ENCODE measurements around the gene MEGF11.

MEGF11 gene

DNA sequence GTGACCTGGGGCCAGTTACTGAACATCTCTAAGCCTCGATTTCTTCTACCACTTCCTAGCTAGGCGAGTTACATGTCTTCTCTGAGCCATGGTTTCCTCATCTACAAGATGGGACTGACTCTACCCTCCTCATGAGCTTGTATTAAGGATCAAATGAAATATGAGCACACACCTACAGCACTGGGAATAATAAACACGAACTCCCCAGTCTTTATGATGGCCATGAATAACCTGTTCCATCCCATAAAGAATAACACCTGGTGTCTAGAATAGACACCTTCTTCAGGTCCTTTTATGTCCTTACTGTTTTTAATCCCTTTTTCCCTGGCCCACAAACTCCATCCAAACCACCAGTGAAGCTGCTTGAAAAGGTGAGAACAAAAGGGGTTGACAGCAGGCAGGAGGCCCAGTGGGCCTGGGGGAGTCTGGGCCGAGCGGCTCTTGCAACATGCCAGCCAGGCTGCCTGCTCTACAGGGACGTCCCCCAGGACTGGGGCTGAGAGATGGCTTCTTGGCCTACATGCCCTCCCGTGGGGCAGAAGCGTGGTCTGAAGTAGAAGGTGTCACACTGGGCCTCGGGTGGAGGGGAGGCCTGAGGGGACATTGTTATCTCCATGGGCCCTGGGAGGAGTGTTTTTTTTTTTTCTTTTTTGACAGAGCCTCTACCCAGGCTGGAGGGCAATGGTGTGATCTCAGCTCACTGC, 206.1 kb downstream of the MEGF11 start:
- FAIRE-seq: no peak

DNA sequence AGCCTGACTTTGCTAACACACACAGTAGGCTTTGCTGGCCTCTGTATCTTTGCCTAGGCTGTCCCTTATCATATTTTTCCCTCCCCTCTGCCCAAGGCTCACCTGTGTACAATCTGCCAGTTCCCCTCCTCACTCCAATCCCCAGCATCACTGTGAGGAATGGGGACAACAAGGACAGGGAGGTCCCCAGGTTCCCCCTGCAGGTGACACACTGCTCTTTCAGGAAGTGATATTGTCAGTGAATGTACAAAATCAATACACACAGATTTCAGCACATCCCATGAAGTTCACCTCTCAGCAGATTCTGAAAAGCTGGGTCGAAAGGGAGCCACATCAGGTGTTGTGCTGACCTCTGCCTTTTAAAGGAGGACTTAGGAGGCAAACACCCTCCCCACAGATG, 206.8 kb downstream of the MEGF11 start:
- FAIRE-seq: no peak

DNA sequence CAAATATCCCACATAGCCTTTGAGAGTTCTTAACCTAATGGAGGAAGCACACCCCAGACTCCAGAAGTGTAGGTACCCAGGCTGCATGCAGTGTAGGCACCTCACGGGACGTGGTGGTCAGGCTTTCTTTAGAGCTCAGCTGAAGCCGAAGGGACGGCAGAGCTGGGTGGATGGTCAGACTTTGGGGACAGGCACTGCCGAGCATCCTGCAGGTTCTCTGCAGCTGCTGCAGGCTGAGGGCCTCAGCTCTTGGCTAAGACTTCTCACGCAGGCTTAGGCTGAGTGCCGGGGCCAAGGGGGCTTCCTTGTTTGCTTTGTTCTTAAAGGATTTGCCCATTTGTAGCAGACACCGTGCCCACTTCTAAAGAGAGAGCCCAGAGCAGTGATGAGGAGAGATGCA, 207.2 kb downstream of the MEGF11 start:
- FAIRE-seq: no peak

DNA sequence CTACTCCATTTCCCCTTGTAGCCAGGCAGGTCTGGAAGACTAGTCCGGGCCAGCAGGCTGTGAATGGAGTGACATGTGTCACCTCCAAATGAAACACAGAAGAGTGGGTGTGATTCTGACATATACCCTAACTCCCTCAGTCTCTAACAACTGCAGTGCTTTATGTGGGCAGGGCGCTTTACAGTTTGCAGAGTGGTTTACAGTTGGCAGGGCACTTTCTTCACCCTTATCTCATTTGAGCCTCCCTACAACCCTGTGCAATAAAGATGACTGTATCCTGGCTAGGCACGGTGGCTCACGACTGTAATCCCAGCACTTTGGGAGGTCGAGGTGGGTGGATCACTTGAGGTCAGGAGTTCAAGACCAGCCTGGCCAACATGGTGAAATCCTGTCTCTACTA, 208.0 kb downstream of the MEGF11 start:
- no peak for FAIRE-seq

DNA sequence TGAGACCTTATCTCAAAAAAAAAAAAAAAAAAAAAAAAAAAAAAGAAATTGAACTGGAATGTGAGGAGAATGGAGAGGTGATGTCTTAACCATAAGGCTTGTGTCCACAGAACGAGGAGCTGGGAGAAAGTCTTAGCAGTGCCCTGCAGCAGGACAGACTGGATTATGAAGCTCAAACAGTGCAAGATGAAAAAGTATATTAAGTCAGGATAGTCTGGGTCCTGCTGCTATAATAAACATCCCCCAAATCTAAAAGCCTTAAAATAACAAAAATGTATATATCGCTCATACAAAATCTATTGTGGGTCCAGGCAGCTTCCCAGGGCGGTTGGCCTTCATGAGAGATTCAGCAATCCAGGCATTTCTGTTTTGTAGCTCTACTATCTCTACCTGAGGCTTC, 208.7 kb downstream of the MEGF11 start:
- no peak for FAIRE-seq

DNA sequence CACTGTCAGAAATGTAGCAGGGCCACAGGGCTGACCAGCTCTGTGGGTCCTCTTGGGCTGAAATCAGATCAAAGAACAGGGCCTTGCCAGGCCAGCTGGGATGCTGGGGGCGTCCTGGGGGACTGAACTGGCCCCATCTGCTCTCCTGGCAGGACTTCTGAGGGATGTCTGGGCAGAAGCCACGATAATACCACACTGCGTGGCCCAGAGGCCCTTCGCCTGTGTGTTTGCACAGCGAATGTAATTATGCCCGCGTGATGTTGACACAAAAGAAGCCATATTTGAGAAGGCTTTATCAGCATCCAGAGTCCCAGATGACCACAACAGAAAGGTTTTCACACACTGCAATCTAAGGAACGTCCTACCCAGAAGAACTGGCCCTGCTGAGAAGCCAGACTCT, 210.3 kb downstream of the MEGF11 start:
- FAIRE-seq: no peak

DNA sequence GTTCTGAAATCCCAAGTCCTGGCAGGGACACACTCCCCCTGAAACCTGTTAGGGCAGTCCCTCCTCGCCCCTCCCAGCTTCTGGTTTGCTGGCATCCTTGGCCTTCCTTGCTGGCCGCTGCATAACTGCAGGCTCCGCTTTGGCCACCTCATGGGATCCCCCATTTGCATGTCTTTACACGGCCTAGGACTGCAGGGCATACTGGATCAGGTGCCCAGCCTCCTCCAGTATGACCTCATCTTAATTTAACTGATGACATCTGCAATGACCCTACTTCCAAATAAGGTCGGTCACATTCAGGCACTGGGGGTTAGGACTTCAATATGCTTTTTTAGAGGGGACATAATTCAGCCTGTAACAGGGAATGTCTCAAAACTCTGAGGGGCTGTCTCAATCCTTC, 210.9 kb downstream of the MEGF11 start:
- FAIRE-seq: no peak

DNA sequence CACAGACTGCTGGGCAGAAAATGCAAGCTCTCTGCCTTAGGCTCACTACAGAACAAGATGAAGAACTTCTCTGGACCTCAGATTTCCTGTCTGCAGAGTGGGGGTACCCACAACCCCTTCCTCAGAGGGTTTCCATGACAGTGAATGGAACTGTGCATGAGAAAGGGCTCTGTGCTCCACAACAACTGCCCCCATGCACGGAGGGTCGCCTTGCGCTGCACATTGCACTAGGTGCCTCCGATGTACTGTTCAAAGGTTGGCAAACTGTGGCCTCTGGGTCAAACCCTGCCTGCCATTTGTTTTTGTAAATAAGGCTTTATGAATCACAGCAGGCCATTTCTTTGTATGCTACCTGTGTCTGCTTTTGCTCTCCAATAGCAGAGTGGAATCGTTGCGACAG, 212.3 kb downstream of the MEGF11 start:
- no peak for FAIRE-seq

DNA sequence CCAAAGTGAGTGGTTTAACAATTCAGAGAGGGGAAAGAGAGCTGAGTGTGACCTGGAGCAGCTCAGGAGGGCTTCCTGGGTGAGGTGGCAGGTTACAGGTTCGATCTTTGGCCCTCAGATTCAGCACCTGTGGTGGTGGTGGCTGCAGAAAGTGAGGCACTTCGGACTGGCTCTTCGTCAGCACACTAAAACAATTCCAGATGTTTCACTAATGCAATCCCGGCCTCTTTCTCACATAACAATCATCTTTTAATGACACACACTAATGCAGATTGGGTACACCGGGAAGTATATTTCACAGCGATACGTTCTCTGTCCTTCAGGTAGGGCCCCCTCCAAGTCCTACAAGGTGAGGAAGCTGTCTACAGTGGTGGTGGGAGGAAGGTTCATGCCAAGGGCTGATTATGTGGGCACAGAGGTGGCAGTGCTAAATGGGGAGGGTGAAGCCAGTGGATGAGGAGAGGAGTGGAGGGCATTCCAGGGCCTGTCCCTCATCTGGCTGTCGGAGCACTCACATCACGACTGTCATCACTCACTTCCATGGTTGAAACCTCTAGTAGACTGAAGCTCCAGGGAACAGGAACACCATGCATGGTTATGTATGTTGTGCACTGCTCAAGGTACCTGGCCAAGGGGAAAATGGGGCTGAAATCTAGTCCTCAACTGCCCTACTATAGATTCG, 213.2 kb downstream of the MEGF11 start:
- FAIRE-seq: no peak

DNA sequence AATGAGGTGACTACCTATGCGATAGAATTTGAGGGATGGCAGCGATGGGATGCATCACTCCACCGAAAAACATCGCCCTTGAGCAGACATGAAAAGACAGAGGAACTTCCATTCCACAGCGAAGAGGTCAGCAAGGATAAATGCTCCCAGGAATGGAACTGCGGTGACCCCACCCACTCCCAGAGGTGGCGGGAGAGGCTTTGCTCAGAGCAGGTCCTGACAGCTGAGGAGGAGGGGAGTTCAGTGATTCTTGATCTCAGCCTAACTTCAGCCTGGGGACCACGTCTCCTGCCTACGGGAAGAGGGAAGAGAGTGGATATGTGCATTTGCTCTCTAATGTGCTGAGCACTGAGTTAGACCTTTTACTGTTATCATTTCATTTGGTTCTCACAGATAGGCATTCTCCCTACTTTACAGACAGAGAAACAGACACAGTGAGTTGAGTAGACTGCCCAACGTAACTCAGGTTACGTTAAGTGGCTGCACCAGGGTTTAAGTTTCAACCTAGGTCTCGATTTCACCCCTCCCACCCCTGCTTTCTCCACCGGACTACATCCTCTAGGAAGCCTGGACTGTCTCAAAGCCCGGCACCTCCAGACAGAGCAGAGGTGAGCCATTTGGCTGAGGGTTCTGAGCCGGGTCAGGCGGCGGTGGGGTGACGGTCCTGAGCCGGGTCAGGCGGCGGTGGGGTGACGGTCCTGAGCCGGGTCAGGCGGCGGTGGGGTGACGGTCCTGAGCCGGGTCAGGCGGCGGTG, 214.3 kb downstream of the MEGF11 start:
- FAIRE-seq: no peak

DNA sequence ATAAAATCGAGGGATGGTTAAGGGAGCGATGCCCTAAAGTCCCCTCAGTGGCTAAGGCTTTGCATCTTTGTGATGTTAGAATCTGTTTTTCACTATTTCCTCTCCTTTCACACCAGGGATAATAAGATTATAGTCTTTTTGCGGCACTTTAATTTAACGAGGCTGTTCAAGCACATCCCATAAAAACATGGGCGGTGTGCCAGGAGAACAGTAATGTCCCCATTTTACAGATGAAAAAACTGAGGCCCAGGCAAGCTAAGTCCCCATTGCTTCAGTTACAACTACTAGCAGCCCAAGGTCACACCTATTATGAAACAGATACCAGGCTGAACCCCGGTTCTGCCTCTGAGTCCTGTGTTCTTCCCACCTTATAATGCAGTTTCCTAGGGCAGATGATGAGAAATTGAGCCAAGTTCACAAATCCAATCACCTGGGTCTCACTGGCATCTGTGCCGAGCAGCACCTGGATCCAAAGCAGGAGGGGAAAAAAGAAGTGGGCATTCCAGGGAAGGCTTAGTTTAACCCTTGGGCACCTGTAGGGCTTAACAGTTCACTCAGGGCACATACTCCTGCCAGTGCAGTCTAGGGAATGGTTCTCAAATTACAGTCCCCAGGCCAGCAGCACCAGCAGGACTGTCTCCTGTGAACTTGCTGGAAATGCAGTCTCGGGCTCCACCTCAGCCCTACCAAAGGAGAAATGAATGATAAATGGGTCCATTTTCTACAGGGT, 215.0 kb downstream of the MEGF11 start:
- FAIRE-seq: no peak

DNA sequence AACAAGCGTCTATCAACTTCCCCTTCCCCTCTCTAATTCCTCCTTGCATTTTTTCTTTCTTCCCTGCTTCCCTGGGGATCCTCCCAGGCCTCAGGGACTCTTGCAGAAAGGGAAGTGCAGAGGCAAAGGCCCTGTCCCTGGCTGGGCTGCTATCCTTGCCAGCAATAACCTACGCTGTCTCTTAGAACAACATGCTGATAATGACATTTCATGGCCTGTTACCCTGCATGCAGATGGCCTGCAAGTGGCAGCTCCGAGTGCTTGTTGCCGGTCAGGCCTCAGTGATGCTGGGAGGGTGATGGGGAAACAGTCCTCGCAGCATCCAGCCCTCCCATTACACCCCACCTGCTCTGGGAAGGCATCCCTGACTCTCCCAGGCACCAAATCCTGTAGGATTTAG, 216.7 kb downstream of the MEGF11 start:
- FAIRE-seq: no peak

DNA sequence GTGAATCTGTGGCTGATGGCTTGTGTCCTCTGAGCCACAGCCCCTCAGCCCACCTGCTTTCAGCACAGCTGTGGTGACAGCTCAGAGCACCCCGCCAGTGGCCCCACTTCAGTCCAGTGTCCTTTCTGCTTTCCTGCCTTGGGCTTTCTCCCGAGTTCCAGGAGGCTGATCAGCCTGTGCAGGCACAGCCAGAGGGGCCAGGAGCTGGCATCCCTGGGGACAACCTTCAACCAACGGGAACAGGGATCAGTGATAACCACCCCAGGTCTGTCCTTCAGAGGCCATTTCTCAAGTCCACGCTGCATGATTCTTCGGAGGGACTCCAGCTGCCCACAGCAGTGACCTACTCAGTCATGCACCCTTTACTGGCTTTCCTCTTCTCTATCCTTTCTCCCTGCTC, 217.6 kb downstream of the MEGF11 start:
- FAIRE-seq: no peak

DNA sequence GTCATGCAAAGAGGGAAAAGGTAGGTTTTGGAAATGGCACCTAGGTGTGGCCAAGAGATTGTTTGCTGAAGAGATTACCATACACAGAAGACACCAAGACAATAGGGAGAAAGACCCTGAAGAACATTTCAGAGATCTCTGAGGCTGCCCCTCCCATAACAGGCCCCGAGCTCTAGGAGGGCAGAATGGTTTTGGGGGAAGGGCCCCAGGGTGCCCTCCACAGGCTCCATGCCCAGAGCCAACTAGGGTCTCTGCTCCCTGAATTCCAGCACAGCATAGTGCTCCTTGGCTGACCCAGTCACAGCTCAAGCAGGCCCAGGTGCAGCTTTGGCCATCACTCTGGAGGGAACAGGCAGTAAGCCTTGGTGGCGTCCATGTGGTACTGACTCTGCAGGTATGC, 220.4 kb downstream of the MEGF11 start:
- FAIRE-seq: no peak

DNA sequence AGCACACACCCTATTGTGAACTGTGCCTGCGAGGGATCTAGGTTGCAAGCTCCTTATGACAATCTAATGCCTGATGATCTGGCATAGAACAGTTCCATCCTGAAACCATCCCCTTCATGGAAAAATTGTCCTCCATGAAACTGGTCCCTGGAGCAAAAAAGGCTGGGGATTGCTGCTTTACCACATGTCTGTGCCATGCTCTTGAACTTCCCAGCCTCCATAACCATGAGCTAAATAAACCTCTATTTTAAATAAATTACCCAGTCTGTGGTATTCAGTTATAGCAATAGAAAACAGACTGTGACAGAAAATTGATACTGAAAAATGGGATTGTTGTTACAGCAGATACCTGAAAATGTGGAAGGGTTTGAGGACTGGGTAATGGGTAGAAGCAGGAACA, 221.5 kb downstream of the MEGF11 start:
- FAIRE-seq: no peak

DNA sequence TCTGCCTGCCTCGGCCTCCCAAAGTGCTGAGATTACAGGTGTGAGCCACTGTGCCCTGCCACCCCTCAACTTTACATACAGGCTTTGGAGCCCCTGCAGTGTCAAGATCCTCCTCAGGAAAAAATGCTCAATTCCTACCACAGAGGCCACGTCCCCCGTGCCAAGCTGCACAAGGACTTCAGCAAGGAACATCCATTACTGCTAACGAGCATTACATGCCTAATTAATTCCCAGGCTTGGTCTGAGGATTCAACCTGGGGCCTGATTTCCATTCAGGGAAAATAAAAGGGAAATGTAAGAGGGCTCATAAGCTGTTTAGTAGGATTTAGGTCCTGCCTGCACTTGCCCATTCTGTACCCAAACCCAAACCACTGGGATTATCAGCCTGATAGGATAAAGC, 222.9 kb downstream of the MEGF11 start:
- no peak for FAIRE-seq

DNA sequence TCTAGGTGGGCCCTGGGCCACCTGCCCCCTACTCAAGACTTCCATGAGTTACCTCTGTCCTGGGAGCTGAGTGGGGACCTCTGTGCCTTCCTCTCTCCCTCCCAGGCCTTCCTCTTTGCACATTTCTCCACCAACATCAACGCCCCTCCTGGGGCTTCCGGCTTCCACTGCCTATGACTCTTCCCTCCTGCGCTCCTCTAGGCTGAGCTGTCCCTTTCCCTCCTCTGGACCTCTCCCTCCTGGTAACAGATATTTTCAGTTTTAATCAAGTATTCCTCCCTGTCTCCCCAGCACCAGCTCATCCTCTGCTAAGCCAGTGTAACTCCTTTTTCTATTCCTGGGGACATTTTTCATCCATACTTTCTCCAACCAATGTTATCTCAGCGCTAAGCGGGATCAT, 223.9 kb downstream of the MEGF11 start:
- FAIRE-seq: no peak

DNA sequence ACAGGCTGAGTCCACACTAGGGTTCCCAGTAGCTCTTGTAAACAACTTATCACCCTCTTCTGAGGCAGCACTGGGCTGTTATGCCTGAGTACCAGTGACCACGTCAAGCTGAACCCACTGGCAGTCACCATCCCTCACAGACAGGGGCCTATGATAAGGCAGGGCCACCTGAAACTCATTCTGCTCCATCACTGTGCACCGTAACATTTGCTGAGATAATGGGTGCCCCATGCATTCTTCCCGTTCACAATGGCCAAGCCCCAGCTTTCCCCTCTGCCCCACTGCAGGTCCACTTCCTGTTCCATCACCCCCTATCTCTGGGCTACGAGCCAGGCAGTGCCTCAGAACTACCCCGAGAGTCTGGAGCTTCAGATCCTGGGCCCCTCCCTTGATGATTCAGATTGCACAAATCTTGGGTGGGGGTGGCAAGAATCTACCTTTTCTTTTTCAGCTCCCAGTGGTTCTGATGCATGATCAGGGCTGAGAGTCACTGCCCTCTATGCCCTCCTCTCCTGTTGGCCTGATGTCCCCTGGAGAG, 226.2 kb downstream of the MEGF11 start:
- no peak for FAIRE-seq

DNA sequence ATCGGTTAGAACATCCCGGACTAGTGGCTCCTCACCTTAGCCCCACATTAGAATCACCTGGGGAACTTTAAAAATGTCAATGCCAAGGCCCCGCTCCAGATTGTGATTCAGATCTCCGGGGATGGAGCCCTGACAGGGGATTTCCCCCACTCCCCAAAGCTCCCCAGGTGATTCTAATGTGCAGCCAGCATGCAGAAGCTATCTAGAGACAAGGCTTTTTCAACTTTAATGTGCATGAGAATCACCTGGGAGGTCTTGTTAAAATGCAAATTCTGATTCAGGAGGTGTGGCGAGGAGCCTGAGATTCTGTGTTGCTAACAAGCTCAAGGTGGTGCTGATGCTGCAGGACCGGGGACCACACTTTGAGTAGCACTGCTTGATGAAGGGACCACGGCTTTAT, 227.6 kb downstream of the MEGF11 start:
- FAIRE-seq: no peak

DNA sequence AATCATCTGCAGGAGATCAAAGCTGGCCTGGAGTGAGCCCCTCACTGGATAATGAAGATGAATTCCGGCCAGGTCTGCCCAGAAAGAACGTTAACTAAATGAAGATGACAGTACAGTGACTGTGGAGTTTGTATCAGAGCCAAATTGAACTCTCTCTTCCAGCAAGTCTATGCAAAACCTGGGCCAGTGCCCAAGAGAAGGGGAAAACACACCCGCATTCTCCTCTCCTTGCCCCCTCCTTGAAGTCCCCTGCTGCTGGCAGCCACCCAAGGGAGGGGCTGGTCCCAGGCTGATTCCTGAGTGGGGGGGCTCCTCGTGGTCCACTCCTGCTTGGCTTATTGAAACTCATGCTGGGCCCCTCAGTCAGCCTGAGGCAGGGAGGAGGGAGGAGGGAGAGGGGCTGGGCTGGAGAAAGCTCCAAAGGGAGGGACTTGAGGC, 228.5 kb downstream of the MEGF11 start:
- FAIRE-seq: no peak

DNA sequence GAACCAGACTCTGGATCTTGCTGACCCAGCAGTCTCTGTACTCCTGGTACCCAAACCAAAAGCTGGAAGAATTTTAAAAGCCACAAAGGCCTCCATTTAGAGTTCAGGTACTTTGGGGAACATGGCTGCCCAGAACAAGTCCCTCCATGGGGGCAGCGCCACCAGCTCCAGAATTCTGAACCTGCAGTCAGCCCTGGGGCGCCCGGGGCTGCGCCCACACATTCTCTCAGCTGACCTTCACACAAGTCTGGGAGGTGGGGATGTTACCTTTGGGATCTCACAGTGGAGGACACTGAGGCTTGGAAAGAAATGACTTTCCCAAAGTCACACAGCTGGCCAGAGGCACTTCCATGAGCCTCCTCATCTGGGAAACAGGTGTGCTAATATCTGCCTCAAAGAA, 229.4 kb downstream of the MEGF11 start:
- FAIRE-seq: no peak

DNA sequence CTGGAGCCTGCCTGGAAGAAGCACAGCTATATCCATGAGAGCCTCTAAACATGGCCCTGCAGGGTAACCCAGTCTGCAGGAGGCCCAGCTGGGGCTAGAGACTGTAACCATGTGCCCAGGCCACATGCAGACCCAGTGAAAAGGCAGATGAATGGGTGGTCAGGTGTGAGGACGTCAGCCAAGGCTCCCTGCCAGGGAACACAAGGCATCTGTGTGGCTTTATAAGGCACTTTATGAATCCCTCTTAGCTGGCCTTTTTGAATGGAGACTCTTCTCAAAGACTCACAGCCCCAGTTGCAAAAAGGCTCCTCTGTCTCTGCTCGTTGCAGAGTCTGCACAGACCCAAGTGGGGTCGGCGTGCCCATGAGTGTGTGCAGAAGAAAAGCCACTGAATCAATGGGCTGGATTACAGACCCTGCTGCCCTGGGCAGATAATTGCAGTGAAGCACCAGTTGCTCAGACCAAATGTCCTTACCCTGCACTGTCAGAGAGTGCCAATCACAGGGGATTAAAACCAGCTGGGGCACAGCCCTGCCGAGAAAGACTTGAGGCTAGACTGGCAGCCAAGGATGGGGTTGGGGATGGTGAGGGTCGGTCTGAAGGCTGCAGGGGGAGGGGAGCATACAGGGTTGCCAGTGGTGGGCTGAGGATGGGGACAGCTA, 230.1 kb downstream of the MEGF11 start:
- no peak for FAIRE-seq

DNA sequence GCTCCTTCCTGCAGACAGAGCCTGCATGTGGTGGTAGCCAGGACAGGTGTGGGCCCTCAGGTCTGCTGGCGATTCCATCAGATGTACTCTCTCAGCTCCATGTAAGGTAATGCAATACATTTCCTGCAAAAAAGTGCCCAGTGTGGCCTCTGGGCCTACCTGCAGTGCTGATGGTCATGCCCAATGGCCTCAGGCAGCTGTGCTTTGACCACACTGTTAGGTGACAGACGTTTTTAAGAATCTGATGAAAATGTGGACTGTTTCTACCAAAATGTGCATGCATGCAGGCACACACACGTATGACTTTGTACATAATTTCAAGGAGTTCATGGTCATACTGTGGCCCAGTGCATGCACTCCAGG, 231.4 kb downstream of the MEGF11 start:
- no peak for FAIRE-seq
